ENCODE results near the gene TUBB. TPM values are rescaled to one million over a fixed set of nuclear protein-coding genes. Genes with fewer than 3 reads are reported as not detected.
"Not testable (repeated sequence)": the region's sequence is repeated elsewhere in the genome, so short reads cannot be mapped to it uniquely, and the experiment has no call there.

Gene TUBB
- total and polyA plus RNA-seq, 12 donors, result 144 to 440 (median 189) TPM

GRCh38 chr6:30723843-30724741 is 3.9 kb downstream of the TUBB start:
- ATAC-seq, H3K27me3 ChIP-seq, H3K9me3 ChIP-seq, DNase-seq, H3K4me3 ChIP-seq: not testable (repeated sequence)
- Histone ChIP-seq H3K4me1 (peaks cover 7 to 57% (median 48%) of the 10 kb centered on the region in 9 donors), H3K27ac (peak overlapping the region in 2 of 10 donors; percentile 36 to 47), H3K36me3 (peaks cover 0 to 76% (median 49%) of the 10 kb centered on the region in 9 donors)
- TF ChIP-seq CTCF (IDR thresholded peaks at IDR 0.05), result peak in 2 of 9 donors; percentile 10 to 11
- WGBS, 2 donors, result 56 to 60% methylated on average over 29 of the region's 29 CpGs
- intact Hi-C loops (cut with DNase I), result loop anchor here in 9 of 10 donors (2.0 to 10.0 kb wide), 9 partner anchors 43 to 239 kb away; partner anchors contain the start of genes GNL1 (in 3 of the 9), PRR3 (in 3 of the 9), ATAT1 (in 1 of the 9) and HLA-E (in 1 of the 9)

- H3K27me3 ChIP-seq, result no peaks in the 10 kb centered on the region
- H3K4me3 ChIP-seq, result no peak overlapping the region
- H3K27ac ChIP-seq, result peak overlapping the region in 4 of 10 donors; percentile 5 to 47 (median 32)
- 30 to 32% methylated on average over 6 of the region's 6 CpGs for WGBS, 2 donors
- DNase-seq, result no peak
- no peaks in the 10 kb centered on the region for H3K9me3 ChIP-seq
- peaks cover 3 to 50% (median 41%) of the 10 kb centered on the region in 9 donors for H3K4me1 ChIP-seq
- H3K36me3 ChIP-seq, result peaks cover 0 to 86% (median 58%) of the 10 kb centered on the region in 9 donors
- TF ChIP-seq CTCF (IDR thresholded peaks at IDR 0.05), result no peak
- no peak for ATAC-seq
- intact Hi-C loops (cut with DNase I), result loop anchor here in 7 of 10 donors (5.0 to 10.0 kb wide), 8 partner anchors 98 to 243 kb away; partner anchors contain the start of genes GNL1 (in 3 of the 7), PRR3 (in 3 of the 7), ATAT1 (in 1 of the 7) and HLA-E (in 1 of the 7)
Observed at GRCh38 chr6:30724906-30725667, 4.9 kb downstream of the TUBB start.

GRCh38 chr6:30725713-30726505 is 5.8 kb downstream of the TUBB start:
- H3K27ac ChIP-seq, result peak overlapping the region in 4 of 10 donors; percentile 5 to 47 (median 32)
- peaks cover 7 to 57% (median 49%) of the 10 kb centered on the region in 9 donors for H3K4me1 ChIP-seq
- DNase-seq (no peak), ATAC-seq (no peak)
- H3K9me3 ChIP-seq, result no peaks in the 10 kb centered on the region
- TF ChIP-seq CTCF (IDR thresholded peaks at IDR 0.05), result no peak
- WGBS, 2 donors, result 58 to 61% methylated on average over 3 of the region's 3 CpGs
- H3K4me3 ChIP-seq, result no peak overlapping the region
- H3K36me3 ChIP-seq, result peaks cover 0 to 94% (median 61%) of the 10 kb centered on the region in 9 donors
- H3K27me3 ChIP-seq, result no peaks in the 10 kb centered on the region
- intact Hi-C loops (cut with DNase I), result loop anchor here in 5 of 10 donors (5.0 to 10.0 kb wide), 4 partner anchors 149 to 244 kb away; partner anchors contain the start of genes GNL1 (in 2 of the 5), PRR3 (in 2 of the 5) and HLA-E (in 1 of the 5)

Data from heart right ventricle (tissue), 16 donors.